Measurements from ENCODE around the gene LMOD3.

GRCh38 chr3:69121950-69122349 is 445 bp downstream of the LMOD3 start:
- TF ChIP-seq, protein P1, sequence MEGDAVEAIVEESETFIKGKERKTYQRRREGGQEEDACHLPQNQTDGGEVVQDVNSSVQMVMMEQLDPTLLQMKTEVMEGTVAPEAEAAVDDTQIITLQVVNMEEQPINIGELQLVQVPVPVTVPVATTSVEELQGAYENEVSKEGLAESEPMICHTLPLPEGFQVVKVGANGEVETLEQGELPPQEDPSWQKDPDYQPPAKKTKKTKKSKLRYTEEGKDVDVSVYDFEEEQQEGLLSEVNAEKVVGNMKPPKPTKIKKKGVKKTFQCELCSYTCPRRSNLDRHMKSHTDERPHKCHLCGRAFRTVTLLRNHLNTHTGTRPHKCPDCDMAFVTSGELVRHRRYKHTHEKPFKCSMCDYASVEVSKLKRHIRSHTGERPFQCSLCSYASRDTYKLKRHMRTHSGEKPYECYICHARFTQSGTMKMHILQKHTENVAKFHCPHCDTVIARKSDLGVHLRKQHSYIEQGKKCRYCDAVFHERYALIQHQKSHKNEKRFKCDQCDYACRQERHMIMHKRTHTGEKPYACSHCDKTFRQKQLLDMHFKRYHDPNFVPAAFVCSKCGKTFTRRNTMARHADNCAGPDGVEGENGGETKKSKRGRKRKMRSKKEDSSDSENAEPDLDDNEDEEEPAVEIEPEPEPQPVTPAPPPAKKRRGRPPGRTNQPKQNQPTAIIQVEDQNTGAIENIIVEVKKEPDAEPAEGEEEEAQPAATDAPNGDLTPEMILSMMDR (conservative IDR thresholded peaks at IDR 0.05; ENCODE audit: low read depth, low read length) = no peak
- TF ChIP-seq RAD21 (IDR thresholded peaks at IDR 0.05; ENCODE audit: low read length) (no peak), POLR2A (IDR thresholded peaks at IDR 0.05; ENCODE audit: low read depth, low read length) (no peak), SMC3 (IDR thresholded peaks at IDR 0.05; ENCODE audit: low read depth, low read length) (no peak), CEBPB (IDR thresholded peaks at IDR 0.05; ENCODE audit: low read depth, low read length) (no peak), MXI1 (IDR thresholded peaks at IDR 0.05; ENCODE audit: borderline replicate concordance, low read depth, low read length) (no peak), FOS (IDR thresholded peaks at IDR 0.05; ENCODE audit: low read depth, low read length) (no peak), MAFK (IDR thresholded peaks at IDR 0.05; ENCODE audit: low read depth, low read length) (no peak)
- TF ChIP-seq, protein P2, sequence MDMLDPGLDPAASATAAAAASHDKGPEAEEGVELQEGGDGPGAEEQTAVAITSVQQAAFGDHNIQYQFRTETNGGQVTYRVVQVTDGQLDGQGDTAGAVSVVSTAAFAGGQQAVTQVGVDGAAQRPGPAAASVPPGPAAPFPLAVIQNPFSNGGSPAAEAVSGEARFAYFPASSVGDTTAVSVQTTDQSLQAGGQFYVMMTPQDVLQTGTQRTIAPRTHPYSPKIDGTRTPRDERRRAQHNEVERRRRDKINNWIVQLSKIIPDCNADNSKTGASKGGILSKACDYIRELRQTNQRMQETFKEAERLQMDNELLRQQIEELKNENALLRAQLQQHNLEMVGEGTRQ (IDR thresholded peaks at IDR 0.05; ENCODE audit: low read depth, low read length) = no peak
